ENCODE results near the gene C14orf180. TPM values are rescaled to one million over a fixed set of nuclear protein-coding genes. Genes with fewer than 3 reads are reported as not detected.

Gene C14orf180
- total RNA-seq, 1 experiment from 2014 or later, result not detected

GRCh38 chr14:104546591-104547309, 32.8 kb upstream of the C14orf180 start:
- Histone ChIP-seq H3K27ac (no peak overlapping the region), H3K4me3 (no peak overlapping the region), H3K27me3 (replicated peaks) (peaks cover 11% of the 10 kb centered on the region; the same call in 1 of the 2 replicates), H3K9me3 (replicated peaks) (no peaks in the 10 kb centered on the region), H3K4me1 (replicated peaks) (no peaks in the 10 kb centered on the region), H3K36me3 (no peaks in the 10 kb centered on the region)
- DNase-seq (ENCODE audit: low read depth in 1 of 2, low spot score in 2 of 2), result no peak

GRCh38 chr14:104547310-104547997, 32.1 kb upstream of the C14orf180 start:
- DNase-seq (ENCODE audit: low read depth in 1 of 2, low spot score in 2 of 2), result no peak
- no peaks in the 10 kb centered on the region for H3K4me1 ChIP-seq (replicated peaks)
- H3K9me3 ChIP-seq (replicated peaks), result no peaks in the 10 kb centered on the region
- H3K27ac ChIP-seq, result no peak overlapping the region
- no peak overlapping the region for H3K4me3 ChIP-seq
- H3K36me3 ChIP-seq, result no peaks in the 10 kb centered on the region
- peaks cover 8% of the 10 kb centered on the region; the same call in 1 of the 2 replicates for H3K27me3 ChIP-seq (replicated peaks)

- DNase-seq (ENCODE audit: low read depth in 1 of 2, low spot score in 2 of 2), result no peak
- H3K4me1 ChIP-seq (replicated peaks), result no peaks in the 10 kb centered on the region
- no peaks in the 10 kb centered on the region for H3K36me3 ChIP-seq
- peaks cover 5% of the 10 kb centered on the region; the same call in 1 of the 2 replicates for H3K27me3 ChIP-seq (replicated peaks)
- H3K27ac ChIP-seq, result no peak overlapping the region
- H3K9me3 ChIP-seq (replicated peaks), result no peaks in the 10 kb centered on the region
- H3K4me3 ChIP-seq, result no peak overlapping the region
Observed at GRCh38 chr14:104547998-104548700, 31.4 kb upstream of the C14orf180 start.

GRCh38 chr14:104548802-104549535, 30.6 kb upstream of the C14orf180 start:
- Histone ChIP-seq H3K36me3 (no peaks in the 10 kb centered on the region), H3K4me3 (no peak overlapping the region), H3K27me3 (replicated peaks) (peaks cover 13% of the 10 kb centered on the region; the same call in 1 of the 2 replicates), H3K9me3 (replicated peaks) (no peaks in the 10 kb centered on the region), H3K27ac (no peak overlapping the region), H3K4me1 (replicated peaks) (no peaks in the 10 kb centered on the region)
- DNase-seq (ENCODE audit: low read depth in 1 of 2, low spot score in 2 of 2), result no peak

- Histone ChIP-seq H3K27ac (no peak overlapping the region), H3K4me3 (no peak overlapping the region), H3K36me3 (no peaks in the 10 kb centered on the region), H3K27me3 (replicated peaks) (peaks cover 18% of the 10 kb centered on the region; the same call in 1 of the 2 replicates), H3K4me1 (replicated peaks) (no peaks in the 10 kb centered on the region), H3K9me3 (replicated peaks) (no peaks in the 10 kb centered on the region)
- no peak for DNase-seq (ENCODE audit: low read depth in 1 of 2, low spot score in 2 of 2)
Observed at GRCh38 chr14:104549536-104550339, 29.8 kb upstream of the C14orf180 start.

- Histone ChIP-seq H3K9me3 (replicated peaks) (no peaks in the 10 kb centered on the region), H3K4me3 (no peak overlapping the region), H3K36me3 (no peaks in the 10 kb centered on the region), H3K27me3 (replicated peaks) (peaks cover 18% of the 10 kb centered on the region; the same call in 1 of the 2 replicates), H3K27ac (no peak overlapping the region), H3K4me1 (replicated peaks) (no peaks in the 10 kb centered on the region)
- DNase-seq (ENCODE audit: low read depth in 1 of 2, low spot score in 2 of 2), result no peak
Observed at GRCh38 chr14:104550340-104550860, 29.2 kb upstream of the C14orf180 start.

- Histone ChIP-seq H3K27me3 (replicated peaks) (peaks cover 18% of the 10 kb centered on the region; the same call in 1 of the 2 replicates), H3K9me3 (replicated peaks) (no peaks in the 10 kb centered on the region), H3K36me3 (no peaks in the 10 kb centered on the region), H3K4me3 (no peak overlapping the region), H3K27ac (no peak overlapping the region), H3K4me1 (replicated peaks) (no peaks in the 10 kb centered on the region)
- DNase-seq (ENCODE audit: low read depth in 1 of 2, low spot score in 2 of 2), result no peak
Observed at GRCh38 chr14:104550861-104551728, 28.5 kb upstream of the C14orf180 start.

- Histone ChIP-seq H3K27ac (no peak overlapping the region), H3K36me3 (no peaks in the 10 kb centered on the region), H3K4me3 (no peak overlapping the region), H3K9me3 (replicated peaks) (no peaks in the 10 kb centered on the region), H3K27me3 (replicated peaks) (peaks cover 18% of the 10 kb centered on the region; the same call in 1 of the 2 replicates), H3K4me1 (replicated peaks) (no peaks in the 10 kb centered on the region)
- no peak for DNase-seq (ENCODE audit: low read depth in 1 of 2, low spot score in 2 of 2)
Observed at GRCh38 chr14:104551851-104552737, 27.5 kb upstream of the C14orf180 start.

- no peaks in the 10 kb centered on the region for H3K9me3 ChIP-seq (replicated peaks)
- H3K27me3 ChIP-seq (replicated peaks), result peaks cover 18% of the 10 kb centered on the region; the same call in 1 of the 2 replicates
- H3K4me3 ChIP-seq, result no peak overlapping the region
- no peaks in the 10 kb centered on the region for H3K36me3 ChIP-seq
- H3K4me1 ChIP-seq (replicated peaks), result no peaks in the 10 kb centered on the region
- DNase-seq (ENCODE audit: low read depth in 1 of 2, low spot score in 2 of 2), result no peak
- H3K27ac ChIP-seq, result no peak overlapping the region
Observed at GRCh38 chr14:104552738-104553125, 26.8 kb upstream of the C14orf180 start.

- Histone ChIP-seq H3K4me3 (no peak overlapping the region), H3K27me3 (replicated peaks) (peaks cover 18% of the 10 kb centered on the region; the same call in 1 of the 2 replicates), H3K27ac (no peak overlapping the region), H3K9me3 (replicated peaks) (no peaks in the 10 kb centered on the region), H3K36me3 (no peaks in the 10 kb centered on the region), H3K4me1 (replicated peaks) (no peaks in the 10 kb centered on the region)
- no peak for DNase-seq (ENCODE audit: low read depth in 1 of 2, low spot score in 2 of 2)
Observed at GRCh38 chr14:104553166-104554087, 26.1 kb upstream of the C14orf180 start.

All from SJSA1 (cell line).